PFSK-1 (cell line): ENCODE data around the gene RERE.

ENCODE experiments used
- FOXP2 ChIP-seq: optimal IDR thresholded peaks from 2 replicates; pipeline ENCODE3; 2011; ENCODE audit warnings: borderline replicate concordance, control low read depth, inconsistent platforms; ENCODE audit not compliant: insufficient read depth; ENCODE audit errors: extremely low read length, extremely low read depth
- POLR2AphosphoS5 ChIP-seq: IDR thresholded peaks from 2 replicates; pipeline ENCODE4 v1.6.1; 2012; ENCODE audit warnings: low read depth, mild to moderate bottlenecking, control low read depth, low read length, moderate library complexity
- SIN3A ChIP-seq: IDR thresholded peaks from 2 replicates; pipeline ENCODE4 v1.6.1; 2012; ENCODE audit warnings: mild to moderate bottlenecking, low read length, moderate library complexity, borderline replicate concordance; ENCODE audit not compliant: insufficient read depth
- TAF1 ChIP-seq: IDR thresholded peaks from 2 replicates; pipeline ENCODE4 v1.6.1; 2012; ENCODE audit warnings: low read length, control low read depth, borderline replicate concordance; ENCODE audit not compliant: insufficient read depth
- TF ChIP-seq, protein P1 (sequence below), 2 experiments: IDR thresholded peaks; 2 replicates each; pipeline versions ENCODE4 v1.6.1 to v1.8.0; 2011 to 2012; ENCODE audit warnings: low read depth in 2 of 2, low read length in 2 of 2, control low read depth in 1 of 2, inconsistent platforms in 1 of 2, mild to moderate bottlenecking in 1 of 2, moderate library complexity in 1 of 2; ENCODE audit not compliant: insufficient read depth in 1 of 2

DNA sequence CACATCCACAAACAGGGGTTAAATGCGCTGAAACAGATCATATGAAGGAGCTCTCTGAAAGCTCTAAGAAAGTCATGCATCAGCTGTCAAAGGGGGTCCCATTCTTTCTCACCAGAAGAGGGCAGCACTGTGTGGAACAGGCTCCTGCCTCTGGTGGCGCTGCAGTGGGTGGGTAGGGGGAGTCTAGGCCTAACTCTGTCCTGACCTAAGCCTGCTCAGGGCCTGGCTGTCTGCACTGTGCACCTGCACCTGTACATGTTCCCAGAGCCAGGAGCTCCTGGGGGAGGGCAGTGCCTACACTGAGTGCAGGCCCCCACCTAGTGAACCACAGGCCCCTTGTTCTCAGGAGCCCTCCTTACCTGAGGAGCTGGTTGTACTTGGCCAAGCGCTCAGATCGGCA is 45.1 kb upstream of the RERE start:
- TF ChIP-seq, protein P1, sequence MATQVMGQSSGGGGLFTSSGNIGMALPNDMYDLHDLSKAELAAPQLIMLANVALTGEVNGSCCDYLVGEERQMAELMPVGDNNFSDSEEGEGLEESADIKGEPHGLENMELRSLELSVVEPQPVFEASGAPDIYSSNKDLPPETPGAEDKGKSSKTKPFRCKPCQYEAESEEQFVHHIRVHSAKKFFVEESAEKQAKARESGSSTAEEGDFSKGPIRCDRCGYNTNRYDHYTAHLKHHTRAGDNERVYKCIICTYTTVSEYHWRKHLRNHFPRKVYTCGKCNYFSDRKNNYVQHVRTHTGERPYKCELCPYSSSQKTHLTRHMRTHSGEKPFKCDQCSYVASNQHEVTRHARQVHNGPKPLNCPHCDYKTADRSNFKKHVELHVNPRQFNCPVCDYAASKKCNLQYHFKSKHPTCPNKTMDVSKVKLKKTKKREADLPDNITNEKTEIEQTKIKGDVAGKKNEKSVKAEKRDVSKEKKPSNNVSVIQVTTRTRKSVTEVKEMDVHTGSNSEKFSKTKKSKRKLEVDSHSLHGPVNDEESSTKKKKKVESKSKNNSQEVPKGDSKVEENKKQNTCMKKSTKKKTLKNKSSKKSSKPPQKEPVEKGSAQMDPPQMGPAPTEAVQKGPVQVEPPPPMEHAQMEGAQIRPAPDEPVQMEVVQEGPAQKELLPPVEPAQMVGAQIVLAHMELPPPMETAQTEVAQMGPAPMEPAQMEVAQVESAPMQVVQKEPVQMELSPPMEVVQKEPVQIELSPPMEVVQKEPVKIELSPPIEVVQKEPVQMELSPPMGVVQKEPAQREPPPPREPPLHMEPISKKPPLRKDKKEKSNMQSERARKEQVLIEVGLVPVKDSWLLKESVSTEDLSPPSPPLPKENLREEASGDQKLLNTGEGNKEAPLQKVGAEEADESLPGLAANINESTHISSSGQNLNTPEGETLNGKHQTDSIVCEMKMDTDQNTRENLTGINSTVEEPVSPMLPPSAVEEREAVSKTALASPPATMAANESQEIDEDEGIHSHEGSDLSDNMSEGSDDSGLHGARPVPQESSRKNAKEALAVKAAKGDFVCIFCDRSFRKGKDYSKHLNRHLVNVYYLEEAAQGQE (IDR thresholded peaks at IDR 0.05; ENCODE audit: insufficient read depth in 1 of 2, low read depth in 2 of 2, low read length in 2 of 2): no peak
- 0 out of 2 replicates have a peak, but pooled peaks have one; percentile 12 for TF ChIP-seq POLR2AphosphoS5
- no peak for TF ChIP-seq SIN3A
- TF ChIP-seq TAF1: no peak
- TF ChIP-seq FOXP2: no peak
